GM18499 (cell line): ENCODE data around the gene MAD2L2.

Experiments
- ATAC-seq: cut with Tn5 transposase; IDR thresholded peaks from one replicate; pipeline ENCODE4 v1.9.1; 2021; ENCODE audit warnings: moderate number of reproducible peaks; ENCODE audit not compliant: insufficient read depth, unreplicated experiment

The MAD2L2 gene

GRCh38 chr1:11705596-11705995 lies 24.6 kb upstream of the MAD2L2 start:
- no peak for ATAC-seq

- ATAC-seq = no peak
These were observed 23.9 kb upstream of the MAD2L2 start for GRCh38 chr1:11704691-11705475.

DNA sequence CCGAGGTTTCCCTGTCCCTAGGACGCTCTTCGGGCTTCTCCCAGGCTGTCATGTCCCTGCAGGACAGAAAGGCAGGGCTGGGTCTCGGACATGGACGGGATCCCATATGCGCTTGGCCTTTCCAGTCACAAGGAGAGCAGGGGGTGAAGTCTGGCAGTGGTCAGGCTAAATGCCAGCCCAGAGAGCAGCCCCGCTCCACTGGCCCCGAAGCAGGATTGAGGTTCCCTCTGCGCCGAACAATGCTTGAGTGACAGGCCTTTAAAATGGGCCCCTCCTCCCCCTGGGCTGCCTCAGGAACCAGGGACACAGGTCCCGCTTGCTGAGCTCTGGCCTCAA lies 23.2 kb upstream of the MAD2L2 start:
- ATAC-seq = no peak

GRCh38 chr1:11703357-11704193 lies 22.6 kb upstream of the MAD2L2 start:
- no peak for ATAC-seq

DNA sequence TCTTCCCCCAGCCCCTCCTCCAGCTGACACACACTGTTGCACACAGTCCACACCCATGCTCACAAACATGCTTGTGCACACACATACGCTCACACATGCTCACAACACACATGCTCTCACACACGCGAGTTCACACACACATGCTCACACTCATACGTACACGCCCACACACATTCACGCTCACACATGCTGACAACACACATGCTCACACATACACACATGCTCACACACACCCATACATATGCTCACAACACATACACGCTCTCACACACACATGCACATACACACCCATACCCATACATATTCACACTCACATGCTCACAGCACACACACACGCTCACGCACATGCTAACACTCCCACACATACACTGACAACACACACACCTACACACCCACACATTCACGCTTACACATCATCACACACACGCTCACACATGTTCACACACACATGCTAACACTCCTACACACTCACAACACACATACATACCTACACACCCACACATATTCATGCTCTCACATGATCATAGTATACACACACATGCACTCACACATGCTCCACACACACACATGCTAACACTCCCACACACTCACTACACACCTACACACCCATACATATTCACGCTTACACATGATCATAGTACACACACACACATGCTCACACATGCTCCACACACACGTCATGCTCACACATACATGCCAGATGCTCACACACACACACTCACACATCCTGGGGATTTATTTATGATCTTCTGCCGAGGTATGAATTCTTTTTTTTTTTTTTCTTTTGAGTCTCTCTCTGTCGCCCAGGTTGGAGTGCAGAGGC lies 21.2 kb upstream of the MAD2L2 start:
- ATAC-seq = no peak

- ATAC-seq = no peak
These were observed 20.6 kb upstream of the MAD2L2 start for GRCh38 chr1:11701551-11701961.

DNA sequence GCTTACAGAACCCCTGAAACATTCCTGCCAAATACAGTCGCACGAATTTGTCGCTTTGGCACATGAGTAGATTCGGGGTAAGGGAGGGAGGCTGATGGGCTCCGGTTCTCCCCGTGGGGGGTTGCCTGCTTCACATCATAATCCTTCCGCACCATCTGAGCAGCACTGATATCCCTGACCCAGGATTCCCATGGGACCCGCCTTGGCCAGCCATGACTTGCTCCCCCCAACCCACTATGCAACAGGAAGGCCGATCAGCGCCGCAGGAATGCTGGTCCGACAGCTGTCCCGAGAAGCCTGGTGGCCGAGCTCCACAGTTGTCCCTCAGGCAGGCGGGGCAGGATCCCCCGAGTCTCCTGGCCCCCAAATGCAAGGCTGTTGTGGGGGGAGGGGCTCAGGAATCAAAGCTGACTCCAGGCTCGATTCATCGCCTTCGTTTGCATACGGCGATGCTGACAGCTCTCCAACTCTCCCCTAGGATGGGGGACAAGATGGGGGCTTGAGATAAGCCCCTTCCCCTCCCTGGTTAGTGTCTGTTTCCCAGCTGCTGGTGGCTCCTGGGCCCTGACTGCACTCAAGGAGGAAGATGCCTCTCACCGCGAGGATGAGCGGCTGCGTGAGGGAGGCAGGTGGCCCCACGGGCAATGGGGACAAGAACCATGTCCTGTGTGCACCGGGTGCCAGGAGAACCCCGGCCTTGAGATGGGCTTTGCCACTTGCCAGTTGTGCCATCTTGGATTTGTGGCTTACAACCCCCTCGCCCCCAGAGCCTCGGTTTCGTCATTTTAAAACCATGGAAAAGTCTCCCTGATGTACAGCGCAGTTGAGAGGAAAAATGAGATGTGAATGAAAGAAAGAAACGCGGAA lies 19.9 kb upstream of the MAD2L2 start:
- ATAC-seq = no peak

GRCh38 chr1:11697893-11698210 lies 16.9 kb upstream of the MAD2L2 start:
- no peak for ATAC-seq

DNA sequence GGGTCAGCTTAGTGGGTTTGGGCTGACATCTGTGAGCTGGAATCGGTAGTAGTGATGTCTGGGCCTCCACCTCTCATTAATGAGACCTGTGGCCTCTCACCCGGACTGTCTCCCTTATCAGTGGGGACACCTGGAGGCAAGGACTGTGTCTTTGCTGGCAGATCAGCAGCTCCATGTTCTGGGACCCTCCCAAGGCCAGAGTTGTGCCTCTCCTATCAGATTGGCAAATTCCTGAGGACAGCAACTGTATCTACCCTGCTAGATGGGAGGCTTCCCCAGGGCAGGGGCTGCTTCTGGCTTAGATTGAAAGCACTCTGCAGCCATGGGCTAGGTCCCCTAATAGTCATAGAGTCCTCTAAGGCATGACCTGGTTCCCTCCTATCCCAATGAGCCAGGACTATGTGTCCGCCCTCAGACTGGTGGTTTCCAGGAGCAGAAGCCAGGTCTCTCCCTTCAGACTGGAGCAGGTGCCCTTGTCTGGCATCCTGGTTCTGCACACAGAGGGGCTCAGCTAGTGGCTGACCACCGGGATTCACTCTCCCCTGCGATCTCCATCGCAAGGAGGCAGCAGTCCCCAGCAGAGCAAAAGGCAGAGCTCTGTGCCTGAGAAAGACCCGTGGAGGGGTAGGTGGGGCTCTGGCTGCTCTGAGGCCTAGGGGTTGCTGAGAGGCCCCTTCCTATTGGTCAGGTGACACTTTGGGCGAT lies 16.4 kb upstream of the MAD2L2 start:
- no peak for ATAC-seq

DNA sequence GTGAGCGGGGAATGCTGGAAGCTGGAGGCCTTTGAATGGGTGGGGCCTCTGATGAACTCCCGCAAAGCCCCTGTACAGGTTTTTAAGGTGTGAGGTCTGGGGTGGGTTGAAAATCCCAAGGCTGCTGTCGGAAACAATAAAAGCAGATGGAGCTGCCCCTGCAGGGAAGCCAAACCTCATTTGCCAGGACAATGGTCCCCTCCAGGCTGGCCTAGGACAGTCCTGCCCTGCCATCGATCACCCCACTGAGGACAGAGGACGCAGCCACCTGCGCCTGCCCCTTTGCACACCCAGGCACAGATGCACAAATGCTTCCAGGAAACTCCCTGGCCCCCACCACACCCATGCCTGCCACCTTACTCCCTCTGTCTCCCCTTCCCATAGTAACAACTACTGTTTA lies 14.9 kb upstream of the MAD2L2 start:
- no peak for ATAC-seq

GRCh38 chr1:11693917-11694316 lies 13.0 kb upstream of the MAD2L2 start:
- ATAC-seq = no peak

GRCh38 chr1:11693024-11693590 lies 12.2 kb upstream of the MAD2L2 start:
- ATAC-seq = no peak

- ATAC-seq = no peak
These were observed 11.2 kb upstream of the MAD2L2 start for GRCh38 chr1:11691928-11692711.

DNA sequence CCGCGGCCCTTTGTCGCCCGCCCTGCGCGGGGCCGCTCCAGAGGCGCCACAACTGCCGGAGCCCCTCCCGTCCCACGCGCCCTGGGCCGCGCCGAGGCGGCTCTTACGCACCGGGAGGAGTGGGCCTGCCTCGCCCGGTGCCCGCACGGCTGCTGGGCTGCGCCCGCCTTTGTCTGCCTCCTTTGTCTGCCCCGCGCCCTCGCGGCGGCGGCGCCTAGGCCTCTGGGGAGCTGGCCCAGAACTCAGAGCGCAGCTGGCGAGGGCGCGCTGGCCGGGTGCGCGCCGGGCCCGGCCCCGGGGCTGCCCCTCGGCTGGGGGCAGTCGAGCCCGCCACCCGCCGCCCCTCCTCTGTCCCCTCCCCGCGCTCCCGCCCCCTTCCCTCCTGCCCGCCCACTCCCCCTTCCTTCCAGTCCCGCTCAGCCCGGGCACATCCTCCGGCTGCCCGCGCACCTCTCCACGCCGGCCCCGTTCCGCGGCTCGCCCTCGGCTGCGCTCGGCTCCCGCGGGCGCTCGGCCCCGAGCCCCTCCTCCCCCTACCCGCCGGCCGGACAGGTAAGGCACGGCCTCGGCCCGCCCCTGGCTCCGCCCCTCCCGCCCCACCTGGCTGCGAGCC lies 10.5 kb upstream of the MAD2L2 start, which contains the start of gene DRAXIN:
TSS of gene DRAXIN (plus strand) at position 409 of the 613 bp plus-strand sequence. CDS start 14,549 bp downstream, outside the sequence.
- no peak for ATAC-seq

GRCh38 chr1:11690397-11691301 lies 9.7 kb upstream of the MAD2L2 start:
- ATAC-seq = no peak

DNA sequence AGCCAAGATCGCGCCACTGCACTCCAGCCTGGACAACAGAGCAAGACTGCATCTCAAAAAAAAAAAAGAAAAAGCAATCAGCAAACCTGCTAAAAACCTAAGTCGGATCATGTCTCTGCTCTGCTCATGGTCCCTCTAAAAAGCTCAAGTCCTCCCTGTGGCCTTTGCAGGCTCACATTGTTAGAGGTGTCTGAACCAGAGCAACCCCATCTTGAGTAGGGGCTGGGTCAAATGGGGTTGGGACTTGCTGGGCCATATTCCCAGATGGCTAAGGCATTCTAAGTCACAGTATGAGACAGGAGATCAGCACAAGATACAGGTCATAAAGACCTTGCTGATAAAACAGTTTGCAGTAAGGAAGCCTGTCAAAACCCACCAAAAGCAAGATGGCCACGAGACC lies 7.6 kb upstream of the MAD2L2 start:
- no peak for ATAC-seq

DNA sequence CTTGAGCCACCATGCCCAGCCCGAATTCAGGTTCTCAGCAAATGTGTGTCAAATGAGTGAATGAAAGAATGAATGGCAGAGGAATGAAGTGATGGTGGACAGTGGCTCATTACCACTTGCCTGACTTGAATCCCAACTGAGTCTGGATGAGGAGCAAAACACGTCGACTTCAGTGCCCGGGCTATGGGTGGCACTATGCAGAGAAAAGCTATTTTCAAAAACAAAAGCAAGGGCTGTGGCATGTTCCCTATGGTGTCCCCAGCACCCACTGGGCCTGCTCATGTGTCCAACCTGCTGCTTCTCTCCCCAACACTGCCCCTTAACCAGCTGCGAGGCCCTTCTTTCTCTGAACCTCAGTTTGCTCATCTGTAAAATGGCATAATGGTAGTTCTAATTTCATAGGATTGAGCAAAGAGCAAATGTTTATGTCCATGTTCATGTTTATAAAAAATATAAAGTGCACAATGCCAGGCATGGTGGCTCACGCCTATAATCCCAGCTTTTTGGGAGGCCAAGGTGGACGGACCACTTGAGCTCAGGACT lies 4.3 kb upstream of the MAD2L2 start:
- ATAC-seq = no peak
